Loucy (cell line): ENCODE results near the gene CCDC33.

ENCODE experiments used
- H2AFZ ChIP-seq: fragments of 200-600 bp; sonication (generic); 2 replicates; pipeline ENCODE4 v1.6.0; 2016; ENCODE audit warnings: antibody characterized with exemption, mild to moderate bottlenecking, low read length, moderate library complexity
- H3F3A ChIP-seq: fragments of 200-600 bp; 2 replicates; pipeline ENCODE4 v1.6.0; 2016; ENCODE audit warnings: antibody characterized with exemption, low read depth, mild to moderate bottlenecking
- H3K27me3 ChIP-seq: fragments of 200-600 bp; sonication (generic); 2 replicates; pipeline ENCODE4 v1.6.1; 2014; ENCODE audit warnings: low read length, mild to moderate bottlenecking; ENCODE audit not compliant: insufficient read depth, poor library complexity, severe bottlenecking
- H3K36me3 ChIP-seq: fragments of 200-600 bp; sonication (generic); 2 replicates; pipeline ENCODE4 v1.6.1; 2016; ENCODE audit warnings: low read length; ENCODE audit not compliant: insufficient read depth
- H3K4me1 ChIP-seq: fragments of 200-600 bp; sonication (generic); 2 replicates; pipeline ENCODE4 v1.5.1; 2014; ENCODE audit warnings: low read length, mild to moderate bottlenecking; ENCODE audit not compliant: insufficient read depth, poor library complexity, severe bottlenecking
- H3K4me2 ChIP-seq: fragments of 200-600 bp; sonication (generic); 2 replicates; pipeline ENCODE4 v1.6.0; 2014; ENCODE audit warnings: antibody characterized with exemption, low read length, low read depth, mild to moderate bottlenecking; ENCODE audit not compliant: poor library complexity, severe bottlenecking
- H3K4me3 ChIP-seq: fragments of 200-600 bp; sonication (generic); 2 replicates; pipeline ENCODE4 v1.5.1; 2014; ENCODE audit warnings: low read length, mild to moderate bottlenecking, mixed read lengths; ENCODE audit not compliant: poor library complexity, severe bottlenecking
- H3K79me2 ChIP-seq: fragments of 200-600 bp; sonication (generic); 2 replicates; pipeline ENCODE4 v1.6.1; 2014; ENCODE audit warnings: low read length; ENCODE audit not compliant: insufficient read depth
- H3K9ac ChIP-seq: fragments of 200-600 bp; sonication (generic); 2 replicates; pipeline ENCODE4 v1.6.0; 2014; ENCODE audit warnings: mild to moderate bottlenecking, low read depth, low read length, moderate library complexity; ENCODE audit not compliant: poor library complexity, severe bottlenecking
- H3K9me2 ChIP-seq: fragments of 200-600 bp; sonication (generic); replicated peaks from 2 replicates; pipeline ENCODE4 v1.6.1; 2016; ENCODE audit warnings: low read depth, low read length, mixed read lengths
- H3K9me3 ChIP-seq: fragments of 200-600 bp; sonication (generic); 2 replicates; pipeline ENCODE4 v1.6.1; 2014; ENCODE audit warnings: mild to moderate bottlenecking, antibody characterized with exemption, low read length, low read depth; ENCODE audit not compliant: insufficient read depth
- H4K20me1 ChIP-seq: fragments of 200-600 bp; sonication (generic); 2 replicates; pipeline ENCODE4 v1.6.0; 2014; ENCODE audit warnings: antibody characterized with exemption, low read length, mild to moderate bottlenecking; ENCODE audit not compliant: insufficient read depth, poor library complexity, severe bottlenecking
- EZH2phosphoT487 ChIP-seq: fragments of 200-600 bp; IDR thresholded peaks from 2 replicates; pipeline ENCODE4 v1.6.1; 2018; ENCODE audit warnings: antibody characterized with exemption, mild to moderate bottlenecking, moderate library complexity, borderline replicate concordance
- TF ChIP-seq, protein P1 (sequence below): fragments of 200-600 bp; sonication (generic); conservative IDR thresholded peaks from 2 replicates; pipeline ENCODE4 v1.5.1; 2014; ENCODE audit warnings: mild to moderate bottlenecking, antibody characterized with exemption, low read length

The CCDC33 gene

DNA sequence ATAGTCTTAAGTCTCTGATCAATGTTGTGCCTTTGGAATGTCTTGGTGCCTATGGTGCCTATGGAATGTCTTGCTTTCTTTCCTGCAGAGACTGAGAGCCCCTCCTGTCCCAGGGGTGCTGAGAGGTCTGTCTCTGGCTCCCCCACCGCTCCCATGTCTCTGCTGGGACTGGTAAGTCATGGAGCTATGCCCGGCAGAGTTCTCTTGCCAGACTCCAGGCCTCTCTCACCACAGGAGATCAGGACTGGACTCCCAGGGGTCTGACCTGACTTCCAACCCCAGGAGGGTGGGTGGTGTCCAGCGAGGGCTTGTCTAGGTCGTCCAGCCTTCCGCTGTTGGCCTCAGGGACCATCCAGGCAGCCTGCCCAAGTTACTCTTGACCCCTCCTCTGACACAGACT lies 145.4 kb downstream of the CCDC33 start:
- Histone ChIP-seq H3K4me3 (no peak overlapping the region), H3K36me3 (no peaks in the 10 kb centered on the region), H2AFZ (no peak overlapping the region), H3K4me2 (no peak overlapping the region), H3K9me2 (no peaks in the 10 kb centered on the region), H3K27me3 (no peaks in the 10 kb centered on the region), H3K79me2 (no peaks in the 10 kb centered on the region), H3K4me1 (peaks cover 40% of the 10 kb centered on the region), H3K9me3 (no peaks in the 10 kb centered on the region), H4K20me1 (no peaks in the 10 kb centered on the region), H3F3A (no peaks in the 10 kb centered on the region), H3K9ac (no peak overlapping the region)
- TF ChIP-seq, protein P1, sequence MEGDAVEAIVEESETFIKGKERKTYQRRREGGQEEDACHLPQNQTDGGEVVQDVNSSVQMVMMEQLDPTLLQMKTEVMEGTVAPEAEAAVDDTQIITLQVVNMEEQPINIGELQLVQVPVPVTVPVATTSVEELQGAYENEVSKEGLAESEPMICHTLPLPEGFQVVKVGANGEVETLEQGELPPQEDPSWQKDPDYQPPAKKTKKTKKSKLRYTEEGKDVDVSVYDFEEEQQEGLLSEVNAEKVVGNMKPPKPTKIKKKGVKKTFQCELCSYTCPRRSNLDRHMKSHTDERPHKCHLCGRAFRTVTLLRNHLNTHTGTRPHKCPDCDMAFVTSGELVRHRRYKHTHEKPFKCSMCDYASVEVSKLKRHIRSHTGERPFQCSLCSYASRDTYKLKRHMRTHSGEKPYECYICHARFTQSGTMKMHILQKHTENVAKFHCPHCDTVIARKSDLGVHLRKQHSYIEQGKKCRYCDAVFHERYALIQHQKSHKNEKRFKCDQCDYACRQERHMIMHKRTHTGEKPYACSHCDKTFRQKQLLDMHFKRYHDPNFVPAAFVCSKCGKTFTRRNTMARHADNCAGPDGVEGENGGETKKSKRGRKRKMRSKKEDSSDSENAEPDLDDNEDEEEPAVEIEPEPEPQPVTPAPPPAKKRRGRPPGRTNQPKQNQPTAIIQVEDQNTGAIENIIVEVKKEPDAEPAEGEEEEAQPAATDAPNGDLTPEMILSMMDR, result no peak
- no peak for TF ChIP-seq EZH2phosphoT487

DNA sequence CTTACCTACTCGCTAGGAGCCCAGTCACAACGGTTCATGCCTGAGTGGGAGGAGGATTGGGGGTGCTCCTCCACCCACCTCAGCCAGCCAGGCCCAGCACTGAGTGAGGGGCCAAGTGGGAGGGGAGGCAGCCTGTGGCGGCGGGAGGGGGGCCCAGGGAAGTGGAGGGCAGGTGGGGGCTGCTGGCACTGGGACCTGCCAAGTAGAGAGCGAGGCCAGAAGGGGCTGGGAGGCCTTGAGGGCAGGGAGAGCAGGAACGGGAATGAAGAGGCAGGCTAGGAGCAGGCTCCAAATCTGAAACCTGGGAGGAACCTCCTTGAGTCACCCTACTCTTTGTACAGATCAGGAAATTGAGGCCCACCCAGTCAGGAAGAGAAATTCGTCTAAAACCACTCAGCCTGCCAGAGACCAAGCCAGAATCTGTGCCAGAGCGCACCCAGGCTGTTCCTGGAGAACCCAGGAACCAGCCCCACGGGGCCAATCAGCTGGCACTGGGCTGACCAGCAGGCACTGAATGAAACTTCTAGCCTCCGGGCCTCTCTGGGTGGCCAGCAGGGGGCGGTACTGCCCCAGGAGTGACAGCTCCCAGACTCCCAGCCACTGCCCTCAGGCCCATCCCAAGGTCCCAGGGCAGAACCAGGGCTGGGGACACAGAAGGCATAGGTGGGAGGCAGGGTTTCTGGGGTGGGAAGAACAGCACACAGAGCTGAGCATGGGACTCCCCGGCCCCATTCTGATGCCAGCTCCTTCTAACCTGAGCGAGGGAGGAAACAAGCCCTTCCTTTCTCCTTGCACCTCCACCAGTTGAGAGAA lies 146.1 kb downstream of the CCDC33 start:
- Histone ChIP-seq H3K4me1 (peaks cover 42% of the 10 kb centered on the region), H3K9ac (peak overlapping the region; percentile 4), H3K9me3 (no peaks in the 10 kb centered on the region), H3F3A (no peaks in the 10 kb centered on the region), H3K9me2 (no peaks in the 10 kb centered on the region), H3K79me2 (no peaks in the 10 kb centered on the region), H3K36me3 (no peaks in the 10 kb centered on the region), H2AFZ (no peak overlapping the region), H4K20me1 (no peaks in the 10 kb centered on the region), H3K4me2 (peak overlapping the region; percentile 39), H3K27me3 (no peaks in the 10 kb centered on the region), H3K4me3 (no peak overlapping the region)
- TF ChIP-seq EZH2phosphoT487, result no peak
- TF ChIP-seq, protein P1, result peak; percentile 98

DNA sequence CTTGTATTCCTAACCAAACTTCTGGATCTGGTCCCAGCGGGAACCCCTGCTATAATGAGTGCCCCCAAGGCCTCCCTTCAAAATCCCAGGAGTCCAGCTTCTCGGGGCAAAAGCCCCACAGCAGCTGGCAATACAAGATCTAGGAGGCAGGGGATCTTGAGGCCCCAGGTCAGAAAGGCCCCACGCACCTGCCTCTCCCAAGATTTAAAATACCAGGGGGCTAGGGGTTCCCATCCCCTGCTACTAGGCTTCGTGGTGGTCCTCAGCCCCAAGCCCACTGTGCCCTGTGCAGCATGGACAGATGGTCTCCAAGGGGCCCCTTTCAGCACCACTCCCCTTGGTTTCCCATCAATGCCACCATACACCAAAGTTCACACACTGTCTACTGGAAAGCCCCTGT lies 147.2 kb downstream of the CCDC33 start:
- Histone ChIP-seq H3K9ac (peak overlapping the region; percentile 0), H3K9me2 (no peaks in the 10 kb centered on the region), H3K36me3 (no peaks in the 10 kb centered on the region), H3K79me2 (no peaks in the 10 kb centered on the region), H2AFZ (no peak overlapping the region), H3K4me2 (no peak overlapping the region), H3K9me3 (no peaks in the 10 kb centered on the region), H3K27me3 (no peaks in the 10 kb centered on the region), H3K4me1 (peaks cover 48% of the 10 kb centered on the region), H3F3A (no peaks in the 10 kb centered on the region), H3K4me3 (no peak overlapping the region), H4K20me1 (no peaks in the 10 kb centered on the region)
- TF ChIP-seq, protein P1, result no peak
- TF ChIP-seq EZH2phosphoT487, result no peak
